ENCODE measurements around the gene RBM33. TPM values are rescaled to one million over a fixed set of nuclear protein-coding genes. Genes with fewer than 3 reads are reported as not detected.

The RBM33 gene
- total and polyA plus RNA-seq, 2 of the 13 experiments (the other 11 are each of a cell fraction or from before 2014, with no cell fraction given) = 12.4 to 28.9 TPM

- TF ChIP-seq ZNF609 (CRISPR knock-in tag; IDR thresholded peaks at IDR 0.05; ENCODE audit: borderline replicate concordance) (peak; percentile 35; the same call in 1 of the 2 replicates), RFXANK (CRISPR knock-in tag; IDR thresholded peaks at IDR 0.05) (no peak; the same call in 1 of the 2 replicates), ATF4 (CRISPR knock-in tag; IDR thresholded peaks at IDR 0.05) (peak in 1 of 2 experiments; percentile 76; a peak in 2 of 4 replicates), HBP1 (CRISPR knock-in tag; IDR thresholded peaks at IDR 0.05; ENCODE audit: low read depth) (no peak), JUN (CRISPR knock-in tag; IDR thresholded peaks at IDR 0.05) (no peak), ZBTB37 (CRISPR knock-in tag; IDR thresholded peaks at IDR 0.05) (0 out of 2 replicates have a peak, but pooled peaks have one; percentile 57), REPIN1 (CRISPR knock-in tag; IDR thresholded peaks at IDR 0.05; ENCODE audit: borderline replicate concordance, low read depth) (peak; percentile 84; the same call in 1 of the 2 replicates), ZBTB4 (CRISPR knock-in tag; IDR thresholded peaks at IDR 0.05; ENCODE audit: borderline replicate concordance) (no peak), PHF5A (CRISPR knock-in tag; IDR thresholded peaks at IDR 0.05; ENCODE audit: low read depth, unreplicated experiment) (no peak), ZFYVE20 (CRISPR knock-in tag; IDR thresholded peaks at IDR 0.05; ENCODE audit: borderline replicate concordance, low read depth) (no peak), MAX (IDR thresholded peaks at IDR 0.05) (peak; percentile 83), SOX5 (CRISPR knock-in tag; IDR thresholded peaks at IDR 0.05; ENCODE audit: borderline replicate concordance) (peak; percentile 75; the same call in 1 of the 2 replicates)
Measured at GRCh38 chr7:155618708-155619633, 25.5 kb upstream of the RBM33 start (continued).
